Activated naive CD4-positive, alpha-beta T cell treated with anti-CD3 and anti-CD28 coated beads, Interleukin-2, amount 50 U/mL, for 24 hours (primary cell): ENCODE data around the gene SRRM4.
"Not testable (repeated sequence)": the region's sequence is repeated elsewhere in the genome, so short reads cannot be mapped to it uniquely, and the experiment has no call there.

Experiments
- H3K27ac Mint-ChIP-seq: one replicate; pipeline ENCODE4 v1.8.0; 2021; ENCODE audit warnings: mild to moderate bottlenecking, mixed read lengths
- H3K27me3 Mint-ChIP-seq: one replicate; pipeline ENCODE4 v1.8.0; 2021; ENCODE audit warnings: mixed read lengths
- H3K36me3 Mint-ChIP-seq: one replicate; pipeline ENCODE4 v1.8.0; 2021; ENCODE audit warnings: mixed read lengths
- H3K4me1 Mint-ChIP-seq: one replicate; pipeline ENCODE4 v1.8.0; 2021; ENCODE audit warnings: mixed read lengths
- H3K4me3 Mint-ChIP-seq: one replicate; pipeline ENCODE4 v1.8.0; 2021; ENCODE audit warnings: mild to moderate bottlenecking, mixed read lengths
- H3K9me3 Mint-ChIP-seq: one replicate; pipeline ENCODE4 v1.8.0; 2021; ENCODE audit warnings: mixed read lengths

The SRRM4 gene

DNA sequence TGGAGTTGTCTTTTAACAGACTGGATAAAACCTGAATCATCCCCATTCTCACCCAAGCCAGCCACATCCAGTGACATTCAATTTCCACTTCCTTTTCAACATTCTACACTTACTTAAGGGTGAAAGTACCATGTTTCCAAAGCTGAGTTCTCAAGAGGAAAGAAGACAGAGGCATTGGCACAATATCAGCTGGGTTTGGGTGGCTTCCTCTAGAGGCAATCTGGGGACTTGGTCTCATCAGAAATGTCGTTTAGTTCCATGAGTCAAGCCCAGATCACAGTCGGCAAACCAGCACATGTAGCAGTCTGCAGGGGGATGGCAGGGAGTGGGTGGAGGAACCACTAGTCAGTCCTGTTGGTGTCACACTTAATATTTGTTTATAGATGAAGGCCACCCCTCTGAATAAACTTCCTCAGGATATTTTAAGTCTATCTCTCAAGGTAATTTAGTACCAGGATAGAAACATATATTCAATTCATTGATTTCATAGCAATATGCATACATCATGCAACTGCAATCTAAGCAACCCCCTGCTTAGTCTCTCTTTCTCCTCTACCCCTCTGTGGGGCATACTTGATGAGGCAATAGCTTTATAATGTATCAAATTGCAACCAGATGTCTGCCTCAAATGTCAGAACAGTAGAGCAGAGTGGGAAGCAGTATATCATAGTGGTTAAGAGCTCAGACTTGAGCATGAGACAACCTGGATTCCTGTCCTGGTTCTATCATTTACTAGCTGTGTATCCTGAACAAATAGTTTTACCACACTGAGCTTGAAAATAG, 3.0 kb downstream of the SRRM4 start:
- no peak overlapping the region for H3K4me3 Mint-ChIP-seq
- peaks cover 32% of the 10 kb centered on the region for H3K27me3 Mint-ChIP-seq
- no peaks in the 10 kb centered on the region for H3K4me1 Mint-ChIP-seq
- H3K36me3 Mint-ChIP-seq: peaks cover 1% of the 10 kb centered on the region
- peaks cover 4% of the 10 kb centered on the region for H3K9me3 Mint-ChIP-seq
- no peak overlapping the region for H3K27ac Mint-ChIP-seq

GRCh38 chr12:118986050-118986449, 4.7 kb downstream of the SRRM4 start:
- peaks cover 25% of the 10 kb centered on the region for H3K27me3 Mint-ChIP-seq
- H3K4me3 Mint-ChIP-seq: no peak overlapping the region
- no peaks in the 10 kb centered on the region for H3K4me1 Mint-ChIP-seq
- H3K27ac Mint-ChIP-seq: no peak overlapping the region
- peaks cover 4% of the 10 kb centered on the region for H3K9me3 Mint-ChIP-seq
- no peaks in the 10 kb centered on the region for H3K36me3 Mint-ChIP-seq

DNA sequence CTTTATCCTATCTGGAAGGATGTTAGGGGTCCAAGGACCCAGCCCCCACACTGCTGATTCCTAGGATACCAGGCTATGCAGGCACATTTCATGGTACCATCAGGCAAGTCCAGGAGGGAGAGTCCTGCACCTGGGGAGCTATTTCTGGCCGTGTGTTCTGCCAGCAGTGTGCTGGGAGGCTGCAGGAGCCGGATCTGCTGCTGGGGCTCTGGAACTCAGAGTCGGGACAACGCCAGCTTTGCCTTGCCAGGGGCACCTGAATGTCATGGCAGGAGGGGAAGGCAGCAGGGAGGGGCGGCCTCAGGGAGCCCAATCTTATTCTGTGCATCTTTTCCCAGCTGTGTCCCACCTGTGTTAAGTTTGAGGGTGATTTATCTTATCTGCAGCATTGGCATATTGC, 17.8 kb downstream of the SRRM4 start:
- Mint-ChIP-seq H3K27me3 (peaks cover 2% of the 10 kb centered on the region), H3K4me3 (no peak overlapping the region), H3K4me1 (no peaks in the 10 kb centered on the region), H3K27ac (no peak overlapping the region), H3K36me3 (no peaks in the 10 kb centered on the region), H3K9me3 (no peaks in the 10 kb centered on the region)

- no peak overlapping the region for H3K4me3 Mint-ChIP-seq
- no peak overlapping the region for H3K27ac Mint-ChIP-seq
These were observed 23.7 kb downstream of the SRRM4 start for GRCh38 chr12:119005085-119005484.

DNA sequence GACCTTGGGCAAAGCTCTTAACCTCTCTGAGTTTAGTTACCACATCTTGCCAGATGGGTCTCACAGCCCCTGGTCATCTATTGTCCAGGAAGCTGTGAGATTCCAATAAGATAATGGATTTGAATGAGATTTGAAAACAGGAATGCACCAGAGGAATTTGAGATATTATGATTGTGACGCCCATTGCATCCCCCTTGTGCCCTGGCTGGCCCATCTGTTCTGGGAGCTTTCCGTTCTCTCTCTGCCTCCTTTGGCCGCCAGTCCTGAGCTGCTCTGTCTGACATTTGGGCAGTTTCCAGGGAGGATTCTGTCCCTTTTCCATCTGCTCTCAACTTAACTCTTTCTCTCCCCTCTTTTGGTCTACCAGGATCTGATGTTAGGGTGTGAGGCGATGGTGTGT, 24.6 kb downstream of the SRRM4 start:
- no peak overlapping the region for H3K4me3 Mint-ChIP-seq
- H3K36me3 Mint-ChIP-seq: peaks cover 1% of the 10 kb centered on the region
- H3K4me1 Mint-ChIP-seq: no peaks in the 10 kb centered on the region
- peaks cover 17% of the 10 kb centered on the region for H3K27me3 Mint-ChIP-seq
- no peak overlapping the region for H3K27ac Mint-ChIP-seq
- peaks cover 9% of the 10 kb centered on the region for H3K9me3 Mint-ChIP-seq

More at GRCh38 chr12:119005085-119005484, 23.7 kb downstream of the SRRM4 start:
- H3K27me3 Mint-ChIP-seq: peaks cover 17% of the 10 kb centered on the region
- no peaks in the 10 kb centered on the region for H3K4me1 Mint-ChIP-seq
- H3K36me3 Mint-ChIP-seq: peaks cover 1% of the 10 kb centered on the region
- H3K9me3 Mint-ChIP-seq: peaks cover 6% of the 10 kb centered on the region

DNA sequence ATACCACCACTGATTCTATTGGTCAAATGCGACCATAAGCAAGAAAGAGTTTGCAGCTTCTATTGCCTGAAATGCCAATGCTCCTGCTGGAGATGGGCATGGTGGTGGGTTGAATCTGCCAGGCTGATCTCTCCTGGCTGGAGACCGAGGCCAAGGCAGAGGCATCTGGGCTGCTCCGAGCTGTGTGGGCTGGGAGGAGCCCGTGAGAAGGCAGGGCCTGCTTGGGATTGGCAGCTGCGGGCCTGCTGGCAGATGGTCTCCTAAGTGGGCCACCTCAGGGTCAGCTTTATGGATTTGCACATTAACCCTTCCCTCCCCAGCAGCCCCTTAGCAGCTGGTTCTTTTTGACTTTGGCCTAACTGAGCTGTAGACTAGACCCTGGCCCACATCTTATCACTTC, 25.4 kb downstream of the SRRM4 start:
- Mint-ChIP-seq H3K36me3 (peaks cover 1% of the 10 kb centered on the region), H3K4me3 (no peak overlapping the region), H3K27me3 (peaks cover 17% of the 10 kb centered on the region), H3K9me3 (peaks cover 11% of the 10 kb centered on the region), H3K4me1 (no peaks in the 10 kb centered on the region), H3K27ac (no peak overlapping the region)

DNA sequence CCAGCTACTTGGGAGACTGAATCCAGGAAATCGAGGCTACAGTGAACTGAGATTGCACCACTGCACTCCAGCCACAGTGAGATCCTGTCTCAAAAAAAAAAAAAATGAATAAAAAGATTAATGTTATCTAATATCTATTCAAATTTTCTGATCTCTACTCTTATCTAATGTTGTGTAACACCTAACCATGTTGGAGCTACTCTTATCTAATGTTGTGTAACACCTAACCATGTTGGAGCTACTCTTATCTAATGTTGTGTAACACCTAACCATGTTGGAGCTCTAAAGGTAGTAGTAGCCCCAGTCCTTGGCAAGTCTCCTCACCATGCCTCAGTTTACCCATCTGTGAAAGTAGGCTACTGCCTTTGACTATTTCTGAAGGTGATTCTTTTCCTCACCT, 26.9 kb downstream of the SRRM4 start:
- not testable (repeated sequence) for H3K4me1 Mint-ChIP-seq, H3K27ac Mint-ChIP-seq, H3K4me3 Mint-ChIP-seq, H3K36me3 Mint-ChIP-seq
- Mint-ChIP-seq H3K9me3 (peaks cover 19% of the 10 kb centered on the region), H3K27me3 (peaks cover 22% of the 10 kb centered on the region)

- Mint-ChIP-seq H3K4me3 (no peak overlapping the region), H3K27me3 (peaks cover 22% of the 10 kb centered on the region)
These were observed 27.4 kb downstream of the SRRM4 start for GRCh38 chr12:119008691-119009221.

GRCh38 chr12:119011231-119011630, 29.9 kb downstream of the SRRM4 start:
- H3K27me3 Mint-ChIP-seq: peaks cover 20% of the 10 kb centered on the region
- no peak overlapping the region for H3K27ac Mint-ChIP-seq
- H3K9me3 Mint-ChIP-seq: peaks cover 19% of the 10 kb centered on the region
- H3K36me3 Mint-ChIP-seq: peaks cover 1% of the 10 kb centered on the region
- H3K4me1 Mint-ChIP-seq: no peaks in the 10 kb centered on the region
- no peak overlapping the region for H3K4me3 Mint-ChIP-seq

More at GRCh38 chr12:119008691-119009221, 27.4 kb downstream of the SRRM4 start:
- Mint-ChIP-seq H3K4me1 (no peaks in the 10 kb centered on the region), H3K36me3 (peaks cover 1% of the 10 kb centered on the region), H3K27ac (no peak overlapping the region), H3K9me3 (peaks cover 19% of the 10 kb centered on the region)

DNA sequence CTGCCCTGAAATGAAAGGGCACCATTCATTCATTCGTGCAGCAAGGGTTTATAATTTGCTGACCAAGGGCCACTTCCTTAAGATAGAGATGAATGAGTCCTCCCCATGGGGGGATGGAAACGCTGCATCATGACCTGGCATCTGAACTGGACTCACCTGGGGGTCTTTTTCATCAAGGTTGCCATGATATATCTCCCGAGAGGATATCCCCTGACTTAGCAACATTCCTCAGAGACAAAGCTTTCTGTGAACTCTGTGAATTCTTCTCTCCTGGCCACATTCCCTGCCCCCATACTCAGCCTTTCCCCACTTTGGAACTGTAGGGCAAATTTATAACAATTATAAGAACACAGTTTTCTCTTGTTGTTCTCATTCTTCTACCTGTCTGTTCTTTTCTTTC, 30.8 kb downstream of the SRRM4 start:
- Mint-ChIP-seq H3K9me3 (peaks cover 19% of the 10 kb centered on the region), H3K4me3 (no peak overlapping the region), H3K27ac (no peak overlapping the region), H3K4me1 (no peaks in the 10 kb centered on the region), H3K36me3 (peaks cover 1% of the 10 kb centered on the region), H3K27me3 (peaks cover 22% of the 10 kb centered on the region)

DNA sequence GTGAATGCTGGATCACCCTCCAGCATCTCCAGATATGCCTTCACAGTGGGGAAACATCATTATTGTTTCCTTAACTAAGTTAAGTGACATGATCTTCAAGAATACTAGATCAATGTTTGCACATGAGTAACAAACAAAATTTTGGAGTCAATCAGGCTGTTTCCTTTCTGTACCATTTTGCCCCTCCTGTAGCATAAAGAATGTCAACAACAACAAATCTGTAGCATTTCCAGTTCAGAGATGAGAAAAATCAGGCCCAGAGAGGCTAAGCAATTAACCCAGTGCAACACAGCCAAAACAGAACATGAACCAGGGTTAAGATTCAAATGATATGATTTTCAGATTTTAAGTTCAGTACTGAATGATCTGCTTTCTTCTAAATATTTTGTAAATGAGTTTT, 31.7 kb downstream of the SRRM4 start:
- Mint-ChIP-seq H3K4me3 (no peak overlapping the region), H3K4me1 (no peaks in the 10 kb centered on the region), H3K9me3 (peaks cover 19% of the 10 kb centered on the region), H3K27me3 (peaks cover 19% of the 10 kb centered on the region), H3K36me3 (peaks cover 1% of the 10 kb centered on the region), H3K27ac (no peak overlapping the region)

GRCh38 chr12:119014368-119014767, 33.0 kb downstream of the SRRM4 start:
- Mint-ChIP-seq H3K27me3 (peaks cover 14% of the 10 kb centered on the region), H3K4me3 (no peak overlapping the region), H3K27ac (no peak overlapping the region), H3K36me3 (no peaks in the 10 kb centered on the region), H3K4me1 (no peaks in the 10 kb centered on the region), H3K9me3 (peaks cover 13% of the 10 kb centered on the region)

DNA sequence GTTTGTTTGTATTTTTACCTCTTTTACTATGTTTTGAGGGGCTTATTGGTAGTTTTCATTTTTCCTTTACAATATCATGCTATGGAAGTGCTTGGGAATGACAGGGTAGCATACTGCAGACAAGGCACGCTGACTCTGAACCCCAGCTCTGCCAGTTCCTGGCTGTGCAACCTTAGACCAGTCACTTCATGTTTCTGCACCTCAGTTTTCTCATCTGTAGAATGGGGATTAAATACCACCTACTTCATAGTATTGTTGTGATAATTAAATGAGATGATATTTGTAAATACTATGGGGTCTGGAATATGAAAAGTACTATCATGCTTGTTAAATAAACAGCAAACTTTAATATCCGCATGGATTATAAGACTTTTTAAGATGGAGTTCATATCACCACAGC, 35.4 kb downstream of the SRRM4 start:
- H3K36me3 Mint-ChIP-seq: no peaks in the 10 kb centered on the region
- H3K4me1 Mint-ChIP-seq: no peaks in the 10 kb centered on the region
- no peak overlapping the region for H3K27ac Mint-ChIP-seq
- H3K4me3 Mint-ChIP-seq: no peak overlapping the region
- peaks cover 19% of the 10 kb centered on the region for H3K9me3 Mint-ChIP-seq
- H3K27me3 Mint-ChIP-seq: peaks cover 14% of the 10 kb centered on the region

GRCh38 chr12:119019166-119019565, 37.8 kb downstream of the SRRM4 start:
- Mint-ChIP-seq H3K27ac (no peak overlapping the region), H3K27me3 (peaks cover 9% of the 10 kb centered on the region), H3K9me3 (peaks cover 11% of the 10 kb centered on the region), H3K36me3 (no peaks in the 10 kb centered on the region), H3K4me3 (no peak overlapping the region), H3K4me1 (no peaks in the 10 kb centered on the region)

- H3K4me1 Mint-ChIP-seq: no peaks in the 10 kb centered on the region
- H3K9me3 Mint-ChIP-seq: peaks cover 12% of the 10 kb centered on the region
- no peaks in the 10 kb centered on the region for H3K36me3 Mint-ChIP-seq
- H3K27ac Mint-ChIP-seq: no peak overlapping the region
- no peak overlapping the region for H3K4me3 Mint-ChIP-seq
- H3K27me3 Mint-ChIP-seq: peaks cover 8% of the 10 kb centered on the region
These were observed 39.3 kb downstream of the SRRM4 start for GRCh38 chr12:119020406-119021360.

DNA sequence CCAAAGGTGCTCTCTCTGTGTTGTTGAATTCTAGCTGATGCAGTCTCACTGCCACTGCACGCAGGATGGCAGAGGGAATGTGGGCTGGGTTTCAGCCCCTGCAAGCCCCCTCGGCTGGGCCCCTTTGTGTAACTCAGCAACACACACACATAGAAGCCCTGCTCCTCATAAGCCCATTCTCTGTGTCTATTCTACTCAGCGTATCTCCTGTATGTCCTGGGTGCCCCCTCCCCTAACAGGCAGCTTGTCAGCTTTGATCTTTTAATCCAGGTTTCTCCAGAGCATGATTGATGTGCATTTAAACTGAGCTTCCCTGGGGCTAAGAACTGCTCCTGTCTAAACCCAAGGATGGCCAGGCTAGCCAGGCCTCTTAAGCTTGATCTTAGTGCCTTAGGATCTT, 43.0 kb downstream of the SRRM4 start:
- no peak overlapping the region for H3K4me3 Mint-ChIP-seq

More for the DNA sequence above, 43.0 kb downstream of the SRRM4 start:
- Mint-ChIP-seq H3K36me3 (no peaks in the 10 kb centered on the region), H3K4me1 (no peaks in the 10 kb centered on the region), H3K27ac (no peak overlapping the region), H3K27me3 (peaks cover 4% of the 10 kb centered on the region), H3K9me3 (peaks cover 16% of the 10 kb centered on the region)
